AG08396 (cell line): ENCODE data around the gene PDZRN3.
"Not testable (repeated sequence)": the region's sequence is repeated elsewhere in the genome, so short reads cannot be mapped to it uniquely, and the experiment has no call there.

Source experiments
- DNase-seq: peaks from one replicate; pipeline ENCODE4 v3.0.0; 2012; ENCODE audit warnings: low spot score, mixed read lengths

PDZRN3 gene

DNA sequence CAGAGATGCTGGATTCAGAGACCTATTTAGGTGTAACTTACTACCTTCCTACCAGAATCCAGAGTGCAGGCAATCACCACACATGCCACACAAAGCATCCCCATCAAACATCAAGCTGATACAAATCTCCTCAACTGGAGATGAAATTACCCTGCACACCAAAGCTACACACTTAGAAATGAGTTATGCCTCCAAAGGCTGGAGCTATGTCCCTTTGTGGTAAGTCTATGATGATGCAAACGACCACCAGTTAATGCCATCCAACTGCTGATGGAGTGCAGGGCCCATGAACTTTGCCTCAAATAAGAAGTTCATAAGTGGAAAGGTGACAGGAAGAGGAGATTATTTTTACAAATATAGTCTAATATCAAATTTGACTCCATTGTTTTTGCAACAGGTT, 38.1 kb downstream of the PDZRN3 start:
- no peak for DNase-seq

DNA sequence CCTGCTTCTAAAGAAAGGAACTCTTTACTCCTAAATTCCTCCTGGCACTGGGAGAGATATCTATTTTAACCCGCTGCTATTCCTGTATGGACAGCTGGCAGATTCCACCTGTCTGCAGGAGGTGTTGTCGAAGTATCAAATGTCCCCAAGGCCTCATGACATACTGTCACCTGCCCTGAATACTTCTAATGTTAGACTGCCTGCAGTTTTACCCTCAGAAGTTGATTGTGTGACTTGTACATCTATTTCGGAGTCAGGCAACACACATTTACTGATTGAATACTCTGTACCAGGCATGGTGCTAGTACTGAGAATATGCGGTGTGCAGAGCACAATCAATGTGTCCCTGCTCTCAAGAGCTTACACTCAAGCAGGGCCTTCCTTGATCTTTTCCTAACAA, 38.6 kb downstream of the PDZRN3 start:
- no peak for DNase-seq

DNA sequence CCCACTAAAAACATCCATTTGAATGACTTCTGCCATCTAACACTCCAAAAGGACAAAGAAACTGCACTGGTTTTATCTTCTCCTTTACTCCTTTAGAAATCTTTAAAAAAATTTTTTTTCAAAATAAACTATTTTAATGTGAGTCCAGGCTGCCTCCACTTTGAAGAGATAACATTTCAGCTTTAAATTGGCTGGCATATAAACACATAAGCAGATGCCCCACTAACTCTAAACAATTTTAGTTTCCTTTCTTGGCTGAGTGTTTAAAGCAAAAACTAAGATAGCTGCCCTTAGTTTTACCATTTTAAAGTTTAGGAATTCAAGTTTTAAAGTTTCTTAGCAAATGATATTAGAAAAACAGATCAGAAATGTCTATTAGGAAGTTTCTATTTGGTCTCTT, 39.9 kb downstream of the PDZRN3 start:
- DNase-seq, result no peak

DNA sequence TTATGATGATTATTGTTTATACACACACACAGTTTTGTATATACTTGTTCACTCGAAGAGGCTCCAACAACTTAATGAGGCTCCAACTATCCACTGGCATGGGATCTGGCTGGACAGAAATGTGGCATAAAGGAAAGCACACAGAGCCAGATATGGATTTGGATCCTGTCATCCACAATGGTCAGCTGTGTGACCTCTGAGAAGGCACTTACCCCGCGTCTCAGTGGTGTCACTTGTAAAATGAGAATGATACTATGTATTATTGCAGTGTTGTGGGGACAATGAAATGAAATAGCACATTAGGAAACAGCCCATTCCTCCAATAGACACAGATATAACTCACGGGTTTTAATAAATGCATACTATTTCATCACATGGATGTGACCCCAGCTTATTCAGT, 42.2 kb downstream of the PDZRN3 start:
- no peak for DNase-seq

DNA sequence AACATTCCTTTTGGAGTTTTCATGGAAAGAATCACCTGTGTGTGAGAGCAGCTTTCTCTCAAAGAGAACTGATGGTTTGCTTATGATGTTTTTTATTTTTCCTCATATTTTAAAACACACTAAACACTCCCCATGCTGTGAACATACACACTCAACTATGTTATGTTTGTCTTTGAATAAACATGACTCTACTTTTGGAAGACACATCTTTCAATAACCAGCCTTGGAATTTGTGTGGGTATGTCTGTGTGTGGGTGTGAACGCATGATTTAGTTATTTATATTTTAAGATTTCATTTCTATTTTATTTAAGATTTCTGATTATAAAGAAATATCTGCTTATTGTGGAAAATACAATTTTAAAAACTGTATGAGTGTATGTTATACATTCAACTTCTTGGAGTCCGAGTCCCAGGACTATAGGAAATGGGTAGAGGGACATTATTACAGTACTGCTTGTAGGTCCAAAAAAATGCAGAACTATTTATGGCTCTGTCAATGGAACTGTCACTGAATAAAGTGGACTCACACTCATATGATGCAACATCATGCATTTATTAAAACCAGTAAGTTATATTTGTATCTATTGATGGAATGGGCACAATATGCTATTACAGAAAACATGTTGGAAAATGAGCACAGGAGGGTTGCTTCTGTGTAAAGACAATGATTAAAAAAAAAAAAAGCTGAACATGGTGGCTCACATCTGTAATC, 43.5 kb downstream of the PDZRN3 start:
- DNase-seq, result no peak

DNA sequence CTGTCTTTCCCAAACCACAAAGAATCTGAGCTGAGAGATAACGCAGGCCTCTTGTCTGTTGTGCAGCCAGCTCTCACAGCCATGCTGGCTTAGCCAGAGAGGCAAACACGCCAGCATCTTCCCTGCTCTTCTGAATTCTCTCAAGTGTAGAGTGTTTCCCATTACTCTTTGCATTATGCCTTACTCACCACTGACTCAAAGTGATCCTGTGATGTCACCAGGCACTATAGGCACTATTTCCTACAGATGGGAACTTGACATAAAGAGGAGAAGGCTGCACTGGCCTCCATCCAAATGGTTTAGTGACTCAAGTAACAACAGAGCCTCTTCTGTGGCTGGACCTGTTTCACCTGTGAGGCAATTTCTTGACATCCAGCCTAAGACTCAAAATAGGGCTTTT, 44.4 kb downstream of the PDZRN3 start:
- peak; percentile 15 for DNase-seq

DNA sequence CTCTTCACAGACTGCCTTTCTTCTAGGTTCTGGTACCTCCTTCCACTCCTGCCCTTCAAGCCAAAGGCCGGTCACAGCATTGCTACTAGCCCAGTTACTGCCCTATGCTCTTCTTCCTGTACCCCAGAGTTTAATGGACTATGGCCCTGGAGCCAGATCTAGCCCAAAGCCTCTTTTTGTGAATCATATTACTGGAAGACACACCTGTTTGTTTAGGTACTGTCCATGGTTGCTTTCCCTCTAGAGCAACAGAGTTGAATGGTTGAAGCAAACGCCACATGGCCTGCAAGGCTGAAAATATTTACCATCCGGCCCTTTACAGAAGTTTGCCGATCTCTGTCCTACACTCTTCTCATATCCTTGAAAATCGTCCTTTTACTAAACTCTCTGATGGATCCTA, 47.0 kb downstream of the PDZRN3 start:
- no peak for DNase-seq

DNA sequence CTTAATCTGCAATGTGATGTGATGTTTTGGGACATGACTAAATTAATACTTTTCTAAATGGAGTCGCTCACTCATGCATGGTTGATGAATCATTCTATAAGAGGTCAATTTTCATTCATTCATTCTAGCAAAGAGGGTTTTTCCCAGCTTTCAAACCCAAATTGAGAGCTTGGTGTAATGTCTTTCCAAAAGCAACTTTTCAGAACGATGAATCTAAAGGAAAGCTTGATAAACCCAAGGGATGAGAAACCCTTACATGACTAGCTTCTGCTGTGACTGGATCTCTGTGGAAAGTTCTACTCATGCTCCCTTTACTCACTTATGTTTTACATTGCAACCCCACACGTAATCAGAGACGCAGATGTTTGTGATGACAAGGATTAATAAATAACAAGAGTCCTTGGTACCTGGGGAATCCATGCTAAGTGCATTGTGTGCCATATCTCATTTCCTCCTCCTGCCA, 47.7 kb downstream of the PDZRN3 start:
- no peak for DNase-seq

DNA sequence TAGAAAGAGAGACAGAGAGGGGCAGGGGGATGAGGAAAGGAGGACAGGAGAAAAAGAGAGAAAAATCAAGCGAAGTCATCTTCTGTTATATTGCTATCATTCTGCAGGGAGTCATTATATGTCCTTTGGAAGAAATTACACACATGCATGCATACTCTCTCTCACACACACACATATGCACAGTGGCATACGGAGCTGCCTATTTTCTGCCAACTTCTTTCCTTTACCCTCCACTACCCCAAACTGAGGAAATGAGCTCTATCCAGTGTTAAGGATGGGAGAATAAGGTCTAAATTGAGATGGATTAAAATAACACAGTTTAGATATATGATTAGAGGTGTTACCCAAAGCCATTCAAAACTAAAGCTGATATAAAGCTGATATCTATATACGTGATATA, 48.8 kb downstream of the PDZRN3 start:
- no peak for DNase-seq

DNA sequence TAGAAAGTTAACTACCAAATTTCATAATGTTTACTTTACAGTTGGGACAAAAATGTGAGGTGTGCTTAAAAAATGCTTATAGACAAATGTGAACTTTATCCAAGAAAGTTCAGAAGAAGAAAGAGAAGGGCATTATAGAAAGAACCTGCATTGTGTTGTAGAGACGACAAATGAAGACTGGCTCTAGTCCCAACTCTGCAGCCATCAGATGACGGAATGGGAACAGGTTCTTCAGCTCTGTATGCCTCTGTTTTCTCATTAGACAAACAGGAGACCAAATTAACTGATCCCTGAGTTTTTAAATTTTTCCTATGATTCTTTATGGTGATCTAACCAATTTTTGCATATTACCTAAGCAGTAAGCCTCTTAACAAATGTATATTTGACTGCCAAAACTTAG, 49.2 kb downstream of the PDZRN3 start:
- DNase-seq, result no peak

DNA sequence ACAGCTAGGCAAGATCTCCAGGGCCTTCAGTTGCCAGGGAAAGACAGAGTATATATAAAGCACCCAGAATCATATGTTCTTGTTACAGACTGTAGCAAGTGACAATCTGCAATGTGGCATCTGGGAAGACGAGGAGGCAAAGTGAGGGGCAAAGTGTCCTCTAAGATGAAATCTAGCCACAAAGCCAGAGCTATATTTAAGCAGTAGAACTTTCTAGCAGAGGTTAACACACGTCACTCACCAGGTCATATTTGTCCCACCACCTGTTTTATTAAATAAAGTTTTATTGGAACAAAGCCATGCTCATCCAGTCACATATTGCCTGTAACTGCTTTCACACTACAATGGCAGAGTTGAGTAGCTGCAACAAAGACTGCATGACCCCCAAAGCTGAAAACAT, 51.5 kb downstream of the PDZRN3 start:
- DNase-seq, result no peak

DNA sequence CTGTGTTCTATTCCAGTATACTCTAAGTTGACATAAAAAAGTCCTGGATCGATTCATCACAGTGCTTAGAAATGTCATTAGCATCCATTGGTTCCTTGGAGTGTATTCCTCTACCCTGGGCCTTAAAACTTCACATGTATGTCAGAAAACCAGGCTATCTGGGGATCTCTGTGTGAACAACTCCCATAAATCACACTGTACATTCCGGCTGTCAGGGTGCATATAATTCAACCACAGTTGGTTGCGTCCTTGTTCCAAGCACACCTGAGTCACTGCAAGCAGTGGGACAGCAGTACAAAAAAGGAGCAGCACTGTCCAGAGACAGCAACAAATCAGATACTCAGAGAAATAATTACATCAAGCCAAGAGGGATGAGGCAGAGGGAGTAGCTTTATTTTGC, 52.4 kb downstream of the PDZRN3 start:
- DNase-seq, result no peak

DNA sequence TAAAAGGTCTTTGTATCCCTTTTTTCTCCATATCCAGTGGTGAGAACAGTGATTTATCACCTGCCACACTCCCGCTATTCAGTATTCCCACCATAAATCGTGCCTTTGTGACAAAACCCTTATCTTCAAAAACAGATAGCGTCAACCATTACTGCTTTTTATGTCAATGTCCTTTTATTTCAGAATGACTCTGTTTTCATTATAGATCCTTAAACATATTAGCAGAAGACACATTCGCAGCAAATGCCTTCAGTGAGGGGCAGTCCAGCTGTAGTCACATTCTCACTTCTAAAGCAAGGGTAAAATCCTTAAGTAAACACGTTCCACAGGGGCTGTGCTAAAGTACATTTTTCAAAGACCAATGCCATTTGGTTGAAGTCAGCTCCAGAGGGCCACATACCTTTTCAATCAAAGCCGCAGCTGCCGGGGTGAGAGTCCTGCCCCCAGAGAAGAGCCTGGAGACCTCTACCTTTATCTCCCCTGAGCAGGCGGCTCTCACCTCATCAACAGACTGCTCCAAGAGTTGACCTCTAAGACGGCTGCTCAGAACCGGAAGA, 53.4 kb downstream of the PDZRN3 start:
- no peak for DNase-seq

DNA sequence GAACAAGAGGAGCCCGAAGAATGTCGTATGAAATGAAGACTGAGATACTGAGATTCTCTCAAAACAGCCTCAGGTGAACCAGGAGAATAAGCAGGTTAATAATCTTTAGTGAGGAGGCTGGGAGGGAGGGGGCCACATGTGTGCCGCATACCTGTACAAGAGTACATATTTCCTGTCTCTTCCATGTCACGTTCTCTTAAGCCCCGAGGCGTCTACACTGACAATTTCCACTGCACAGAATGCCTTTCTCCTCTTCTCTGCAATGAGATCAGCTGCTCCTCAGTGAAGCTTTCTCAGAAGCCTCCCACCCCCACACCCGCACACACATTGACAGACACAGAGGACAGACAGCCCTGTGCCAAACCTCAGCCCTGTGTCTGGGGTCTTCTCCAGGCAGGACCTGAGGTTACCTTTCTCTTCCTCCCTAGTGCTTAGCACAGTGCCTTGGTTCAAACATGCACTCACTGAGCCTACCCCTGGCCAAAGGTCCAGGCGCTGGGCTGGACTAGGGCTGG, 55.4 kb downstream of the PDZRN3 start:
- no peak for DNase-seq

DNA sequence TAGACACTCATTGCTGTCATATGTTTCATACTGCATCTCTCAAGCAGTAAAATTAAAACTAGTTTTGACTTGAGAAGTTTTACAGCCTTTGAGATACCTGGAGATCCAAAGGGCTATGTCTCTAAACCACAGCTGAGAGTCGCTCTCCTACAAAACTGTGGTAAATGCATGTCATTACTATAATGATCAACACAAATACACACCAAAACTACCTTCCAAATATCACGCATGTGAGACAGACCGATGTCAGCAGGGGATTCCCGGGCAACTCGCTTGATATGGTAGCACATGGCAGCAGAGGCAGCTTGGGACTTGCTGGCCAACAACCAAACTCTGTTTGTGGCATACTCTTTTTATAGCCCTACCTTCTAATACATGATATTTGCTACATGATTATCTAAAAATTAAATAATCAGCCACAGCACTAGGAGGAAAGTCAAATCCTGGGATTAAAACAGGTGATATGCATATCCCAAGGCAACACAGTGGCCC, 56.3 kb downstream of the PDZRN3 start:
- DNase-seq, result no peak

DNA sequence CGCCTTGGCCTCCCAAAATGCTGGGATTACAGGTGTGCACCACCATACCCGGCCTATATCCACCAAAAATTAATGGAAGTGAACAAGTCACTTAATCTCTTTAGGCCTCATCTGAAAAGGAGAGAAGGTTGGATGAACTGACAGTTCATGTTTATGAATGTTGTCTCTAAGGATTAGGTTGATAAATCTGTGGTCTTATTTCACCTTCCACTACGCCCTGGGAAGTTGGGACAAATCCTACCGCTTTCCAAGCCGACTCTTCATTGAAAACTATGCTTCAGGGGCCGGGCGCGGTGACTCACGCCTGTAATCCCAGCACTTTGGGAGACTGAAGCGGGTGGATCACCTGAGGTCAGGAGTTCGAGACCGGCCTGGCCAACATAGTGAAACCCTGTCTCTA, 59.4 kb downstream of the PDZRN3 start:
- not testable (repeated sequence) for DNase-seq

DNA sequence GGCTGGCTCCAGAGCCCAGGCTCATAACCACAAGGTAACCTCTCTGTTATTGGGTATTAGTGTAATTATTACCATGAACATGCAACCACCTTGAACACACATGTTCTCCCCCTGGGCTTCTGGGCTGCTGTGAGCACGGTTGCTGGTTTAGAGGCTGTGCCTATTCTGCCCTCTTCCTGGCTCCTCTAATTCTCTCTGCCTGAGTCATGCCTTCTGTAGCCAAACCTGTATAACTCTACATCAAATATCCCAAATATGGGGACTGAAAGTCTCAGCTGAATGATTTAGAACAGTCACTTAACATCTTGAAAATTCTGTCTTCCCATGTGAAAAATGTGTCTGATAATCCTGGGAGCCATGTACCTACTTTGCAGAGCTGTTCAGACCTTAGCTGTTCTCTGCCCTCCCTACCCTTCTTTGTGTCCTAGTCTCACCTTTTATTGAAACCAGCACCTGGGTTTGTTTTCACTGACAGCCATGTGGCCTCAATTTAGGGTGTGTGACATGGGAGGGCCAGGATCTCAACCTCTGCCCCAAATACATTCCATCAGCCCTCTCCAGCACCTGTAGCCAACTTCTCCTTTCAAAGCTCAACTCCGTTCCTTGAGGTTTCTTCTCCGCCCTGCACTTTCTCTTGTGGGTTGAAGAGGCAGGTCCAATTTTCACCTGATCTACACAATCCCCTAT, 60.7 kb downstream of the PDZRN3 start:
- peak; percentile 17 for DNase-seq

DNA sequence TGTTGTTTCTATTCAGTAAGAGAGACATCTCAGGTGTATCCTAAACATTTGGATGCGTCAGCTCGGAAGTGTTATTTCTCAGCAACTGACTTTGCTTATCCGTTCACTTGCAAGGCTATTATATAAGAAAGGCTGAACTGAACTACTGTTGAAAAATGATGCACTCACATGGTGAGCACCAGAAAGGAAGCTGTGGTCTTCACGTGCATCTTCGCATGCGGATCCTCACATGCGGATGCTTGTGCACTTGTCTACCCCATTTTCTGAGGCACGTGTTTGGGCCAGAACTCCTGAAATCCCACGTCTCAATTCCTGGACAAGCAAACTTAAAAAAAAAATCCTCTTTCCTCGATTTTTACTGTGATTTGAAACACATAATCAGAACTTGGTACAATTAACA, 63.2 kb downstream of the PDZRN3 start:
- no peak for DNase-seq

DNA sequence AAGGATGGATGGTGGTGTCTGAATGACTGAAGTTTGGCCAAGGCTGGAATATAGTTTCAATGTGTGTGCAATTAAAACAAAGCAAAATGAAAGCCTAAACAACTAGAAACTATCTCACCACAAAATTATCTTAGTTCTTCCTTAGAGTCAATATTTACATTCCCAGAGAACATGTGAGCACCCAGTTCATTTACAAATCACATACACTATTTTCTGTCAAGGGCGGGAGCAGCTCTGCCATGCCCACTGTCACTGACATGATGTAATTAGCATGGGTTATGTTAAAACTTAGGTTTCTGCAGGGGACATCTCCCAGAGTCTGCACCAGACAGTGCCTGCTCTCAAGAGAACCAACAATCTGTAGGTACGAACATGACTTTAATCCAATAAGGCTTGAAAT, 65.0 kb downstream of the PDZRN3 start:
- DNase-seq, result peak; percentile 10

DNA sequence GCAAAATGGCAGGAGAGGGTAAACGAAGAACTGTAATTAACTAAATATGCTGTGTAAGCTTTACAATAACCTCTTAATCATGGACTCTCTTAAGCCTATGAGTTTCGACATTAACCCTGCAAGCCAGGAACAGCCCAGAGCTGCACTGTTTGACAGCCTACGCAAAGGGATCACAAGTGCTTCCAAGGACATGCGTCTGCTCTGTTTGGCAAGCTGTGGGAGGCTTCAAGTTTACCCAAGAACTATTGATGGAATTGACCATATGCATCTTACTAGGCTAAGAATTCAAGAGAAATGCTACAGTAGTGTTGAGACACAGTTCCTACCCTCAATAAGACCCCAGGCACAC, 66.0 kb downstream of the PDZRN3 start:
- DNase-seq, result no peak

DNA sequence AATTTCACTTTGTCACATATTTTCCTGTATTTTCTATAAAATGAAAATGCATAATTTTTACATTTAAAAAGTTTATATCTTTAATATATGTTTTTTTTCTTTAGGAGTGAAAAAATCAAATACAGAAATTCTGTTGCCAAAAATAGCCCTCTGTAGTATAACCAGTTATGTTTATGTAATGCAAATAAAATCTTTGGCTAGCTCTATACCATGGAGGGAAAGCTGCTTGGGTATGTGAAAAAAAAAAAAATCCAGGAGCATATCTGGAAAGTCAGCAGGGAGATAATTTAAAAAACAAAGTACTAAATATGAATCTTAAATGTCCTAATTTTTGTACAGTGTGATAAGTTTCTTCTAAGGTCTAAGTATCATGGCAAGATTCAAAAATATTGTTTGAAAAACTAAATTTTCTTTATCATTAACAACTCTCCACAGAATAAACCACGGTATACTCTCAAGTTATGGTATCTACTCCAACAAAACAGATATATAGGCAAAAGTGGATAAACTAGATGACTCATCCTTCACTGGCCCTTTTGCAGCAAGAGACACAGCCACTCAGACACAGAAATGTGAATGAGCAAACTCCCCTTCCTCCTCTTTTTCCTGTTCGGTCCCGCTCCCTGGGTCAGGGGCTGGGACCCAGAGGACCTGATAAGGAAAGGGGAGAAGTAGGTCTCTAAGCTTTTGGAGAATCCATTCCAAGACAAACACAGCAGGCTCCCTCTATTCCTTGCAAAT, 66.6 kb downstream of the PDZRN3 start:
- DNase-seq, result no peak

DNA sequence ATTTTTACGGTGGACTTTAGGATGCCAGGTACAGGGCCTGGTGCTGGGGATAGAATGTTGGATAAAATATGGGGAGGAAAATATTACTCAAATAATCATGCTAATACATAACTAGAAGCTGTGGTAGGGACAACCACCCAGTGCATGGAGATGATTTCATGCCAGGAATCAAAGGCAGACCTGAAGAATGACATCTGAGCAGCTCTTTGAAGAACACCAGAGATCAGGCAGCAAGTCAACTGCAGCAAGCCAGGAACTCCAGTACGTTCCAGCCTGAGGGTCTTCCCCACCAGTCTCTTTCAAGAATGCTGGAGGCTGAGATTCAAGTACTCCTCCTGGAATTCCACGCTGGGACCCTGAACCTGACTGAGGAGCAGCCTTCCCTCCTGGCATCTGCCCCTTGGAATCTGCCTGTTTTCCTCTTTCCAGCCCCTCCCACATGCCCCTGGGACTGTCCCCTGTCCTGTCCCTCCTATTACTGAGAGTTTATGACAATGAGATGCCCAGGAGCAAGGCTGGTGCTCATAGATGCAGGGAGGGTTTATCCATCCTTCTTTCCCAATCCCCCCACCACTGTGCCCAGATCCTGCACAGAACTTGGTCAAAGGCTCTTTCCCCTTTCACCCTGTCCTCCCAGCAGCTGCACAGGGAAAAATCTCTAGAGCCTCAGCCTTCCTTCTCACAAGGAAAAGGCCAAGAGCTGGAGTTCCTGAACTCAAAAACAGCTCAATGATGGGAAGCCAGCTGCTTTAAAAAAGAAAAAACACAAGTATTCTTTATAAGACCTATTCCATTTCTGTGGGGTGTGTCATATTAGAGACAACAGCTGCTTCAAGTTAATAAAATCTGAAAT, 68.0 kb downstream of the PDZRN3 start:
- DNase-seq, result no peak
